Breast epithelium (tissue), 3 donors: ENCODE measurements around the gene CHAC2.

Source experiments
- CTCF ChIP-seq, 3 donors: fragments of 450-650 bp; IDR thresholded peaks; one replicate each; pipeline ENCODE4 v1.5.1; 2016 to 2017; ENCODE audit warnings: antibody characterized with exemption in 3 of 3, mild to moderate bottlenecking in 3 of 3, moderate library complexity in 3 of 3
- POLR2AphosphoS5 ChIP-seq, 3 donors: sonication (generic); formaldehyde crosslinking; IDR thresholded peaks; one replicate each; pipeline ENCODE4 v1.6.1; 2017; ENCODE audit warnings: antibody characterized with exemption in 3 of 3

GRCh38 chr2:53768242-53768542 is 588 bp downstream of the CHAC2 start:
- TF ChIP-seq CTCF (IDR thresholded peaks at IDR 0.05) (no peak), POLR2AphosphoS5 (IDR thresholded peaks at IDR 0.05) (no peak)
